Spleen (tissue), 11 donors: Measurements from ENCODE around the gene ANO7. TPM values are rescaled to one million over a fixed set of nuclear protein-coding genes. Genes with fewer than 3 reads are reported as not detected.

Source experiments
- DNase-seq: peaks from one replicate; pipeline ENCODE4 v3.0.0-alpha.2; 2020
- H3K27ac ChIP-seq, 8 donors: fragments of 200-600 bp; sonication (generic) in 7 of 8; 1 replicate in 4 of 8; 2 replicates in 4 of 8; pipeline versions ENCODE4 v1.5.0 to v1.8.0; 2016 to 2021; ENCODE audit warnings: inconsistent platforms in 4 of 8, mild to moderate bottlenecking in 4 of 8, moderate library complexity in 1 of 8
- H3K27me3 ChIP-seq, 7 donors: fragments of 200-600 bp; sonication (generic) in 6 of 7; replicated peaks in 1 of 7; 1 replicate in 4 of 7; 2 replicates in 3 of 7; pipeline versions ENCODE4 v1.5.0 to v1.8.0; 2016 to 2021; ENCODE audit warnings: inconsistent platforms in 3 of 7, mild to moderate bottlenecking in 1 of 7
- H3K36me3 ChIP-seq, 6 donors: fragments of 200-600 bp; sonication (generic) in 5 of 6; 1 replicate in 4 of 6; 2 replicates in 2 of 6; pipeline versions ENCODE4 v1.5.0 to v1.8.0; 2016 to 2021; ENCODE audit warnings: inconsistent platforms in 2 of 6
- H3K4me1 ChIP-seq, 6 donors: fragments of 200-600 bp; sonication (generic) in 5 of 6; 1 replicate in 3 of 6; 2 replicates in 3 of 6; pipeline versions ENCODE4 v1.5.0 to v1.8.0; 2016 to 2021; ENCODE audit warnings: inconsistent platforms in 3 of 6
- H3K4me3 ChIP-seq, 8 donors: fragments of 200-600 bp; sonication (generic) in 7 of 8; 1 replicate in 4 of 8; 2 replicates in 4 of 8; pipeline versions ENCODE4 v1.5.0 to v1.8.0; 2016 to 2021; ENCODE audit warnings: inconsistent platforms in 4 of 8, mild to moderate bottlenecking in 4 of 8, moderate library complexity in 2 of 8
- H3K9me3 ChIP-seq, 8 donors: fragments of 200-600 bp; sonication (generic) in 7 of 8; 1 replicate in 4 of 8; 2 replicates in 4 of 8; pipeline versions ENCODE4 v1.5.0 to v1.8.0; 2016 to 2021; ENCODE audit warnings: inconsistent platforms in 4 of 8
- CTCF ChIP-seq, 11 experiments: fragments of 200-600 bp in 7 of 11; fragments of 450-650 bp in 4 of 11; sonication (generic) in 4 of 11; IDR thresholded peaks in 8 of 11; conservative IDR thresholded peaks in 3 of 11; 1 replicate in 7 of 11; 2 replicates in 4 of 11; pipeline versions ENCODE4 v1.4.0 to v1.8.0; 2016 to 2021; ENCODE audit warnings: antibody characterized with exemption in 11 of 11, inconsistent platforms in 4 of 11, mild to moderate bottlenecking in 1 of 11
- POLR2A ChIP-seq, 3 donors: fragments of 450-650 bp; IDR thresholded peaks; one replicate each; pipeline ENCODE4 v1.5.1; 2017; ENCODE audit warnings: antibody characterized with exemption in 3 of 3, mild to moderate bottlenecking in 1 of 3
- POLR2AphosphoS5 ChIP-seq, 3 donors: sonication (generic); formaldehyde crosslinking; IDR thresholded peaks; one replicate each; pipeline ENCODE4 v1.5.1; 2017; ENCODE audit warnings: antibody characterized with exemption in 3 of 3
- WGBS, 5 donors: extraction: QIAGEN DNeasy Blood & Tissue Kit in 3 of 5; methylation state at CpG; one replicate each; pipeline versions ENCODE4 v1.1.5 to v1.1.7; 2013 to 2018; 5-methylcytosine and 5-hydroxymethylcytosine counted together
- intact Hi-C: fragments of 100-400 bp; cut with DNase I; formaldehyde crosslinking; loops from one replicate; pipeline ENCODE4 v1.15.0; 2023; ENCODE audit warnings: low total_unique reads
- polyA plus RNA-seq, 3 donors: library from polyadenylated mRNA; stranded (reverse); fragments of 200-250 nt; gene quantifications; one replicate each; pipeline ENCODE4 v1.2.1, GENCODE V29; 2013
- total RNA-seq, 7 donors: library from RNA; depleted of rRNA in 3 of 7; stranded (reverse); fragments of >200 nt in 3 of 7; fragmentation: NEBNext Ultra II Directional in 4 of 7; extraction: Animal tissue kit (Norgen Biotek cat#: 25700) in 4 of 7; gene quantifications; one replicate each; pipeline versions ENCODE4 v1.1.0 to v1.2.1, GENCODE V29; 2016 to 2021
- donor health status: healthy with polysubstance abuse.
- donor health status: DM: no; HTN: no; CAD: no; lungs with moderate emphysema.
- donor health status: DM: no; HTN: no; CAD: no.
- donor health status: Bipolar disorder and iron deficiency.
- donor health status: healthy.
- donor health status: DM: no; HTN: no; CAD: no.
- donor health status: DM: yes; HTN: yes; CAD: no.

ANO7 gene
- total and polyA plus RNA-seq, 10 donors, result 0.46 to 3.5 (median 2.4) TPM

DNA sequence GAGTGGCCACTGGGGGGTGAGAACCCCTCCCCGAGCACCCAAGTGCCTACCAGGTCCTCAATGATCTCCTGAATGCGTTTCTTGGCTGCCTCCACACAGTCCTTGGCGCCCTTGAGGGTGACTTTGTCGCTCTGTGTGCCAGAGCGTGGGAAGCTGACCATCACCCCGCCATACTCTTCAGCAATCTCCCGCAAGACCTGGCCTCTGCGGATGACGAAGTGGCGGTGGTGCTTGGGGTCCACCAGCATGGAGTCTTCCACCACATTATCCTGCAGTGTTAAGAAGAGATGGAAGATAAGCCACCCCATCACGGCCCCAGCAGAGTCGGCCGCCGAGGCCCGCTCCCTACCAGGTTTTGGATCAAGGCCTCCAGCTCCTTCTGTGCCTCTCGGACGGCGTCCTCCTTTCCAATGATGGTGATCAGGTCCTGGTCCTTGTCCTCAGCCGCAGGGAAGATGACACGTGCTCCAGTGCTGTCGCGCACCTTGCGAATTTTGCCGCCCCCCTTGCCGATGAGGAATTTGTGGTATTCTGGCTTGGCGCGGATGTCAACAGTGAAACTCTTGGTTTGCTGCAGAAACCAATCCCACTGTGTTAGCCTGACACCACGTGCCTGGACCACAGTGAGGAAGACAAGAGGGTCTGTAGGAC, 51.2 kb downstream of the ANO7 start:
- Histone ChIP-seq H3K4me3 (no peak overlapping the region), H3K9me3 (no peaks in the 10 kb centered on the region), H3K36me3 (peaks cover 10 to 100% (median 99%) of the 10 kb centered on the region in 6 donors), H3K27me3 (no peaks in the 10 kb centered on the region), H3K4me1 (peaks cover 0 to 19% (median 6%) of the 10 kb centered on the region in 6 donors), H3K27ac (no peak overlapping the region)
- TF ChIP-seq CTCF (IDR thresholded peaks at IDR 0.05 in 8 of 11, conservative IDR thresholded peaks at IDR 0.05 in 3 of 11) (no peak), POLR2AphosphoS5 (IDR thresholded peaks at IDR 0.05) (peak in 2 of 3 donors; percentile 15 to 46)
- DNase-seq, result no peak
- WGBS, 5 donors, result 94 to 98% (median 98%) methylated on average over 28 of the region's 28 CpGs
- intact Hi-C loops, result no loop called here

DNA sequence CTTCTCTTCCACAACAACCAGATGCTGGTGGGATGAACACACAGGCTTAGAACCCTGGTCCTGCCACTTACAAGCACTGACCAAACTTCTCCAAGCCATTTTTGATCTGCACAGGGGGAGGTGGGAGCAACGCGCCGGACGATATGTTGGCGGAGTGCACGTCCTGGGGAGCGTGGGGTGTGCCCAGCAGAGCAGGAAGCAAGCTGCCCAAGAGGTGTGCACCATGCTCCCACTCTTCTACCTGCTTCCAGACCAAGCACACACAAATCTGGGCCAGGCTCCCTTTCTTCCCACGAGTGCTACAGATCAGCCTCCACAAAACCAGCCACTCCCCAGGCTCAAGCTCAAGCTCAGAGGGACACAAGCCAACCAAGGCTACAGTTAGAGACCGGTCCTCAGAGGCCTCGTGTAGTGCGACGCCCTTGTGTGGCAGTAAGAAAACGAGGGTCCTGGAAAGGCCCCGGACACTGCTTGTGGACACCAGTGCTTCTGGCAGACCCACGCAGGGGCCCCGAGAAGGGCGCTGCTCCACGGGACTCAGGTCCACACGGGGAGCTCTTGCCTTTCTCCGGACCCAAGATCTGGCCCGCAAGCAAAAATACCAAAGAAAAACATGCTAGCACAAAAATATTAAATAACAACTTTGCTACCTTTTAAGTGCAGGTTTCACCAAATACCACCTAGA, 52.0 kb downstream of the ANO7 start:
- intact Hi-C loops, result no loop called here
- H3K36me3 ChIP-seq, result peaks cover 10 to 100% (median 99%) of the 10 kb centered on the region in 6 donors
- no peaks in the 10 kb centered on the region for H3K9me3 ChIP-seq
- 94 to 96% (median 95%) methylated on average over 21 of the region's 21 CpGs for WGBS, 5 donors
- peaks cover 0 to 12% (median 4%) of the 10 kb centered on the region in 6 donors for H3K4me1 ChIP-seq
- H3K27ac ChIP-seq, result no peak overlapping the region
- no peaks in the 10 kb centered on the region for H3K27me3 ChIP-seq
- no peak overlapping the region for H3K4me3 ChIP-seq
- TF ChIP-seq POLR2A (IDR thresholded peaks at IDR 0.05), result no peak
- TF ChIP-seq CTCF (IDR thresholded peaks at IDR 0.05 in 8 of 11, conservative IDR thresholded peaks at IDR 0.05 in 3 of 11), result no peak
- no peak for TF ChIP-seq POLR2AphosphoS5 (IDR thresholded peaks at IDR 0.05)
- DNase-seq, result no peak

GRCh38 chr2:241241669-241242068, 53.2 kb downstream of the ANO7 start:
- intact Hi-C loops, result no loop called here
- no peaks in the 10 kb centered on the region for H3K9me3 ChIP-seq
- peaks cover 10 to 100% (median 99%) of the 10 kb centered on the region in 6 donors for H3K36me3 ChIP-seq
- H3K27ac ChIP-seq, result no peak overlapping the region
- H3K4me3 ChIP-seq, result no peak overlapping the region
- TF ChIP-seq CTCF (IDR thresholded peaks at IDR 0.05 in 8 of 11, conservative IDR thresholded peaks at IDR 0.05 in 3 of 11) (no peak), POLR2A (IDR thresholded peaks at IDR 0.05) (no peak), POLR2AphosphoS5 (IDR thresholded peaks at IDR 0.05) (no peak)
- DNase-seq, result no peak
- 87 to 91% (median 89%) methylated on average over 4 of the region's 4 CpGs for WGBS, 5 donors
- H3K27me3 ChIP-seq, result no peaks in the 10 kb centered on the region
- no peaks in the 10 kb centered on the region for H3K4me1 ChIP-seq

DNA sequence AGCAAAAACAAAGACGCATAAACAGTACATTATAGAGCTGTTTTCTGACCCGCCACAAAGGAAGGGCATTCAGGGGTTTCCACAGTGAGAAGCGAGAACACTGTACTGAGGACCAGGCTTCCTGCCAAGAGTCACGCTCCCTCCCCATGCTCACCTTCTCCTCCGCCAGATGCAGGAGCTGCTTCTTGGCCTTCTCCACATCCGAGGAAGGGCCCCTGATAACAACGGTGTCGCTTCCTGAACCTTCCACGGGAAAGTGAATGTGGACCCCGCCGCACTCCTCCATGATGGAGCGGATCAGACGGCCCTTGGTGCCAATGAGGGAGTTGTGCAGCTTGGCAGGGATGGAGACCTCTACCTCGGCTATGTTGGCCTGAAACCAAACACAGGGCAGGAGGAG, 53.8 kb downstream of the ANO7 start:
- no peak overlapping the region for H3K27ac ChIP-seq
- peaks cover 10 to 100% (median 99%) of the 10 kb centered on the region in 6 donors for H3K36me3 ChIP-seq
- 86 to 90% (median 88%) methylated on average over 14 of the region's 14 CpGs for WGBS, 5 donors
- intact Hi-C loops, result no loop called here
- H3K27me3 ChIP-seq, result no peaks in the 10 kb centered on the region
- no peak for DNase-seq
- no peaks in the 10 kb centered on the region for H3K4me1 ChIP-seq
- TF ChIP-seq POLR2AphosphoS5 (IDR thresholded peaks at IDR 0.05), result peak in 1 of 3 donors; percentile 13
- no peak for TF ChIP-seq CTCF (IDR thresholded peaks at IDR 0.05 in 8 of 11, conservative IDR thresholded peaks at IDR 0.05 in 3 of 11)
- no peaks in the 10 kb centered on the region for H3K9me3 ChIP-seq
- no peak overlapping the region for H3K4me3 ChIP-seq
